HCT116 (cell line): ENCODE results near the gene ELP5. TPM values are rescaled to one million over a fixed set of nuclear protein-coding genes. Genes with fewer than 3 reads are reported as not detected.
A peak's percentile ranks its signal among the peaks of the same experiment; 100 is the strongest.

Source experiments
- ATAC-seq: fragments of 200-7000 bp; cut with Tn5 transposase; 2 replicates; pipeline ENCODE4 v1.9.1; 2020; ENCODE audit warnings: mild to moderate bottlenecking, moderate library complexity
- BruUV-seq: library from RNA; stranded (reverse); fragments of 400-500 nt; replicated peaks from 2 replicates; lab custom pipeline; 2021; lab: Mats Ljungman, UMichigan
- CTCF ChIA-PET: fragments of 300-600 bp; sonication (Branson Sonifier 250); formaldehyde crosslinking; loops from one replicate; lab custom pipeline; 2021; ENCODE audit warnings: antibody characterized with exemption; lab: Charles Lee
- POLR2A ChIA-PET: fragments of 300-600, 350-600 bp; sonication (Branson Sonifier 250); formaldehyde crosslinking; loops from one replicate; lab custom pipeline; 2021; ENCODE audit warnings: antibody characterized with exemption; lab: Charles Lee
- RAD21 ChIA-PET, 2 experiments: fragments of 300-600 bp; sonication (Branson Sonifier 250); formaldehyde crosslinking; loops; one replicate each; lab custom pipeline; 2023; ENCODE audit warnings: low total read pairs in 2 of 2; ENCODE audit not compliant: uncharacterized antibody in 2 of 2, unreplicated experiment in 2 of 2, low non-redundant PET in 1 of 2; lab: Charles Lee
- DNase-seq: peaks from one replicate; pipeline ENCODE4 v3.0.0-alpha.2; 2010; ENCODE audit warnings: low read depth, low spot score
- H2AFZ ChIP-seq: fragments of 200-600 bp; shearing (Covaris generic), sonication (generic); 2 replicates; pipeline ENCODE4 v1.6.1; 2017; ENCODE audit warnings: low read depth, mixed run types, mixed read lengths, antibody characterized with exemption, low read length; ENCODE audit not compliant: poor library complexity, severe bottlenecking
- H3K27ac ChIP-seq: 2 replicates; pipeline ENCODE4 v1.5.1; 2012; ENCODE audit warnings: low read depth, low read length
- H3K27me3 ChIP-seq: fragments of 200-600 bp; sonication (generic); 2 replicates; pipeline ENCODE4 v1.6.1; 2016; ENCODE audit warnings: mixed run types, low read length, mixed read lengths; ENCODE audit not compliant: insufficient read depth
- H3K36me3 ChIP-seq, 2 experiments: fragments of 200-500 bp in 1 of 2; fragments of 200-600 bp in 1 of 2; sonication (Bioruptor generic) in 1 of 2; sonication (generic) in 1 of 2; 2 replicates each; pipeline versions ENCODE4 v1.5.1 to v1.6.1; 2014 to 2016; ENCODE audit warnings: low read length in 2 of 2, inconsistent platforms in 1 of 2, mixed read lengths in 1 of 2, mixed run types in 1 of 2; ENCODE audit not compliant: insufficient read depth in 2 of 2, control insufficient read depth in 1 of 2
- H3K4me1 ChIP-seq, 2 experiments: fragments of 200-600 bp in 1 of 2; sonication (generic) in 1 of 2; 2 replicates each; pipeline versions ENCODE4 v1.5.1 to v1.6.1; 2012 to 2017; ENCODE audit warnings: low read length in 2 of 2, inconsistent platforms in 1 of 2, mild to moderate bottlenecking in 1 of 2, mixed read lengths in 1 of 2, mixed run types in 1 of 2, moderate library complexity in 1 of 2; ENCODE audit not compliant: insufficient read depth in 2 of 2, control insufficient read depth in 1 of 2
- H3K4me2 ChIP-seq: fragments of 200-600 bp; sonication (generic); 2 replicates; pipeline ENCODE4 v1.6.1; 2017; ENCODE audit warnings: mixed run types, low read length, mixed read lengths
- H3K4me3 ChIP-seq, 2 experiments: fragments of 200-600 bp in 1 of 2; sonication (generic) in 1 of 2; replicated peaks in 1 of 2; 2 replicates each; pipeline ENCODE4 v1.5.1; 2011 to 2016; ENCODE audit warnings: low read length in 2 of 2, control low read depth in 1 of 2, low read depth in 1 of 2, mild to moderate bottlenecking in 1 of 2, mixed read lengths in 1 of 2, mixed run types in 1 of 2
- H3K79me2 ChIP-seq: fragments of 200-600 bp; sonication (generic); 2 replicates; pipeline ENCODE4 v1.6.1; 2017; ENCODE audit warnings: mild to moderate bottlenecking, mixed run types, low read length, moderate library complexity, mixed read lengths; ENCODE audit not compliant: insufficient read depth
- H3K9ac ChIP-seq: fragments of 200-600 bp; sonication (generic); 2 replicates; pipeline ENCODE4 v1.6.1; 2016; ENCODE audit warnings: low read length, mixed read lengths
- H3K9me2 ChIP-seq: fragments of 200-600 bp; sonication (generic), shearing (Covaris generic); 2 replicates; pipeline ENCODE4 v1.6.1; 2017; ENCODE audit warnings: mixed run types, mild to moderate bottlenecking, moderate library complexity; ENCODE audit not compliant: insufficient read depth
- H3K9me3 ChIP-seq, 2 experiments: fragments of 200-500 bp in 1 of 2; fragments of 200-600 bp in 1 of 2; sonication (Bioruptor generic) in 1 of 2; sonication (generic) in 1 of 2; 2 replicates each; pipeline ENCODE4 v1.6.1; 2014 to 2017; ENCODE audit warnings: low read length in 2 of 2, mixed read lengths in 2 of 2, inconsistent platforms in 1 of 2, low read depth in 1 of 2, mild to moderate bottlenecking in 1 of 2, mixed run types in 1 of 2, moderate library complexity in 1 of 2; ENCODE audit not compliant: control insufficient read depth in 1 of 2, insufficient read depth in 1 of 2
- H4K20me1 ChIP-seq: fragments of 200-600 bp; sonication (generic), shearing (Covaris generic); 2 replicates; pipeline ENCODE4 v1.6.1; 2017; ENCODE audit warnings: mixed run types, mild to moderate bottlenecking, moderate library complexity; ENCODE audit not compliant: insufficient read depth
- ATF3 ChIP-seq: IDR thresholded peaks from 2 replicates; pipeline ENCODE4 v1.6.1; 2012
- CBX3 ChIP-seq: IDR thresholded peaks from 2 replicates; pipeline ENCODE4 v1.6.1; 2012; ENCODE audit warnings: low read depth
- CTCF ChIP-seq, 3 experiments: fragments of 200-600 bp in 1 of 3; sonication (generic) in 1 of 3; IDR thresholded peaks in 2 of 3; conservative IDR thresholded peaks in 1 of 3; 2 replicates each; pipeline ENCODE4 v1.5.1; 2012 to 2017; ENCODE audit warnings: low read depth in 2 of 3, low read length in 2 of 3, antibody characterized with exemption in 1 of 3, borderline replicate concordance in 1 of 3, control low read depth in 1 of 3, mild to moderate bottlenecking in 1 of 3, mixed read lengths in 1 of 3, mixed run types in 1 of 3, moderate library complexity in 1 of 3; ENCODE audit not compliant: insufficient read depth in 1 of 3
- EGR1 ChIP-seq: IDR thresholded peaks from 2 replicates; pipeline ENCODE4 v1.6.1; 2012; ENCODE audit warnings: low read depth
- EZH2 ChIP-seq: fragments of 200-600 bp; sonication (generic); IDR thresholded peaks from 2 replicates; pipeline ENCODE4 v1.6.1; 2017; ENCODE audit warnings: antibody characterized with exemption, mixed run types
- EZH2phosphoT487 ChIP-seq: fragments of 200-600 bp; IDR thresholded peaks from 2 replicates; pipeline ENCODE4 v1.6.1; 2018; ENCODE audit warnings: antibody characterized with exemption, borderline replicate concordance
- FOSL1 ChIP-seq: IDR thresholded peaks from 2 replicates; pipeline ENCODE4 v1.6.1; 2012; ENCODE audit warnings: low read depth
- JUND ChIP-seq: IDR thresholded peaks from 2 replicates; pipeline ENCODE4 v1.6.1; 2012
- POLR2AphosphoS5 ChIP-seq: IDR thresholded peaks from 2 replicates; pipeline ENCODE4 v1.6.1; 2011; ENCODE audit warnings: mild to moderate bottlenecking, low read depth, low read length, moderate library complexity
- REST ChIP-seq: IDR thresholded peaks from 2 replicates; pipeline ENCODE4 v1.6.1; 2012; ENCODE audit warnings: low read depth
- SP1 ChIP-seq: IDR thresholded peaks from 2 replicates; pipeline ENCODE4 v1.6.1; 2012; ENCODE audit warnings: low read depth
- SRF ChIP-seq: IDR thresholded peaks from 2 replicates; pipeline ENCODE4 v1.6.1; 2012; ENCODE audit warnings: low read depth
- TCF7L2 ChIP-seq: IDR thresholded peaks from 2 replicates; pipeline ENCODE4 v1.7.0; 2011; ENCODE audit warnings: borderline replicate concordance, inconsistent platforms; ENCODE audit not compliant: insufficient read depth, insufficient read length; ENCODE audit errors: extremely low read depth
- YY1 ChIP-seq: IDR thresholded peaks from 2 replicates; pipeline ENCODE4 v1.6.1; 2011; ENCODE audit warnings: low read length, low read depth, moderate library complexity, mild to moderate bottlenecking; ENCODE audit not compliant: insufficient replicate concordance; ENCODE audit errors: extremely low read depth
- ZBTB33 ChIP-seq: IDR thresholded peaks from 2 replicates; pipeline ENCODE4 v1.6.1; 2011; ENCODE audit warnings: mild to moderate bottlenecking, low read length, moderate library complexity; ENCODE audit not compliant: insufficient replicate concordance; ENCODE audit errors: extremely low read depth
- ZFX ChIP-seq: fragments of 450-650 bp; IDR thresholded peaks from 2 replicates; pipeline ENCODE4 v1.6.1; 2017
- intact Hi-C: fragments of 100-400 bp; cut with micrococcal nuclease; formaldehyde crosslinking; loops from 2 replicates; pipeline ENCODE4 v1.10.0; 2022
- total RNA-seq: library from RNA; stranded (reverse); gene quantifications from one replicate; pipeline ENCODE4 v1.2.1, GENCODE V29; 2021; ENCODE audit not compliant: unreplicated experiment
- TF ChIP-seq, protein P1 (sequence below): IDR thresholded peaks from 2 replicates; pipeline ENCODE4 v1.6.1; 2012

Gene ELP5
- total RNA-seq, 1 experiment from 2014 or later = 81.7 TPM

GRCh38 chr17:7294614-7295153, 42.7 kb downstream of the ELP5 start, which contains the start of gene YBX2:
TSS of gene YBX2 (minus strand) at chr17:7294639. CDS start at chr17:7294500, 139 bp downstream.
- intact Hi-C loops = loop anchor here (5.0 kb wide), 1 partner anchor 247 kb away; no protein-coding TSS in a partner anchor
- no TSS peak for BruUV-seq
- POLR2A ChIA-PET = no interaction called here
- no peaks in the 10 kb centered on the region for H3K9me2 ChIP-seq
- H3K9ac ChIP-seq = peak within 1 kb of the TSS; percentile 44
- H3K27me3 ChIP-seq = no peaks in the 10 kb centered on the region
- no peaks in the 10 kb centered on the region for H3K36me3 ChIP-seq
- H3K4me1 ChIP-seq = peaks cover 17 to 41% of the 10 kb centered on the region in 2 experiments; a peak in 3 of 4 replicates
- no peak within 1 kb of the TSS; the same call in 1 of the 2 replicates for H3K27ac ChIP-seq
- H3K9me3 ChIP-seq = no peaks in the 10 kb centered on the region
- H4K20me1 ChIP-seq = no peaks in the 10 kb centered on the region
- TF ChIP-seq EZH2phosphoT487 (no peak), ZBTB33 (no peak), CTCF (IDR thresholded peaks at IDR 0.05 in 2 of 3, conservative IDR thresholded peaks at IDR 0.05 in 1 of 3; ENCODE audit: borderline replicate concordance in 1 of 3, insufficient read depth in 1 of 3, low read depth in 2 of 3, low read length in 2 of 3) (no peak), EGR1 (no peak), POLR2AphosphoS5 (no peak), SRF (no peak), REST (no peak), CBX3 (no peak), SP1 (no peak; the same call in 1 of the 2 replicates), JUND (no peak), ATF3 (no peak), FOSL1 (no peak), EZH2 (no peak), ZFX (no peak), YY1 (no peak), TCF7L2 (peak; percentile 88)
- TF ChIP-seq, protein P1, sequence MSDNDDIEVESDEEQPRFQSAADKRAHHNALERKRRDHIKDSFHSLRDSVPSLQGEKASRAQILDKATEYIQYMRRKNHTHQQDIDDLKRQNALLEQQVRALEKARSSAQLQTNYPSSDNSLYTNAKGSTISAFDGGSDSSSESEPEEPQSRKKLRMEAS = peak; percentile 78
- ATAC-seq = peak; percentile 74
- peak; percentile 48 for DNase-seq
- peak within 1 kb of the TSS; percentile 70 for H3K4me2 ChIP-seq
- CTCF ChIA-PET = no interaction called here
- H3K4me3 ChIP-seq = peak within 1 kb of the TSS; percentile 19 to 33; a peak in 2 of 4 replicates
- RAD21 ChIA-PET = no interaction called here
- no peaks in the 10 kb centered on the region for H3K79me2 ChIP-seq
- H2AFZ ChIP-seq = peak within 1 kb of the TSS; percentile 68
